Measurements from ENCODE around the gene POP4. TPM values are rescaled to one million over a fixed set of nuclear protein-coding genes. Genes with fewer than 3 reads are reported as not detected.

POP4 gene
- total and polyA plus RNA-seq, 2 of the 8 experiments (the other 6 are each of a cell fraction or from before 2014, with no cell fraction given), result 29.1 to 41.5 TPM

DNA sequence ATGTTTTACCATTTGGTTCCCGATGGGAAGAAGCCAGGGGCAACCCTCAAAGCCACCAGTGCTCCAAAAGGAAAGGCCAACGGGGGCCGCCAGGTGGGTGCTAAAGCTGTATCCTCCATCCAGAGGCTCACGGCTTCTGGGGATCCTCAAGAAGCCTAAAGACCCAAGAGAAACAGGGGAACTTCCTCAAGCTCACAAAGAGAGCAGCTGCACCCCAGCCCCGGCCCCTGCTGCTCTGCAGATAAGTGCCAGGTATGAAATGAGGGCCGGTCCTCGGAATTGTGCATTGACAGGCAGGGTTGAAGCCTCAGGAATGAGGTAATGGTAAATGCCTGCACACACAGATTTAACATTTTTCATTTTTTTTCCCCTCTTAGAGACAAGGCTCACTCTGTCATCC lies 8.0 kb upstream of the POP4 start:
- no peak overlapping the region for H2AK5ac ChIP-seq (ENCODE audit: low read depth, low read length)
- H2BK20ac ChIP-seq (ENCODE audit: low read length), result no peak overlapping the region
- no peaks in the 10 kb centered on the region for H3K9me3 ChIP-seq (ENCODE audit: insufficient read depth in 2 of 2, low read depth in 1 of 2, low read length in 1 of 2)
- DNase-seq (ENCODE audit: low read depth in 1 of 2, low spot score in 2 of 2) (no peak), FAIRE-seq (no peak)
- no peak overlapping the region for H3K56ac ChIP-seq (replicated peaks; ENCODE audit: insufficient read length, low read depth, low read length)
- no peaks in the 10 kb centered on the region for H3K79me2 ChIP-seq (ENCODE audit: control insufficient read depth in 1 of 2, insufficient read depth in 2 of 2, low read length in 2 of 2)
- H3K4ac ChIP-seq (replicated peaks; ENCODE audit: insufficient read length, low read depth, low read length), result no peak overlapping the region
- no peak overlapping the region for H2BK5ac ChIP-seq (ENCODE audit: low read depth, low read length)
- H4K5ac ChIP-seq (ENCODE audit: insufficient read length, low read depth, low read length), result no peak overlapping the region
- H3K18ac ChIP-seq (ENCODE audit: extremely low read depth, low read length), result no peak overlapping the region
- no peak overlapping the region for H3K14ac ChIP-seq (ENCODE audit: insufficient read length)
- 0 out of 2 replicates have a peak overlapping the region, but pooled peaks have one; percentile 39 for H2BK12ac ChIP-seq (ENCODE audit: low read depth, low read length)
- no peak overlapping the region for H3K27ac ChIP-seq (ENCODE audit: low read depth, low read length)
- no peak overlapping the region for H3K4me2 ChIP-seq (ENCODE audit: insufficient read depth in 1 of 2, low read depth in 2 of 2, low read length in 2 of 2)
- peaks cover 0 to 2% (median 0%) of the 10 kb centered on the region in 4 experiments; a peak in 3 of 7 replicates for H3K27me3 ChIP-seq (replicated peaks in 1 of 4; ENCODE audit: control insufficient read depth in 3 of 4, extremely low read depth in 1 of 4, insufficient read depth in 3 of 4, low read length in 3 of 4)
- 0 out of 2 replicates have a peak, but pooled peaks cover 1% of the 10 kb centered on the region for H3K23me2 ChIP-seq (ENCODE audit: low read depth, low read length)
- WGBS, 2 experiments (ENCODE audit: extremely low coverage in 1 of 2, insufficient coverage in 1 of 2, insufficient read length in 1 of 2, insufficient replicate concordance in 2 of 2, low coverage in 1 of 2, low lambda C conversion rate in 2 of 2, missing lambda C conversion rate in 1 of 2), result 91% methylated on average over 7 of the region's 7 CpGs; no CpG with 5 or more reads in 1 of the 2 experiments
- H3K23ac ChIP-seq (ENCODE audit: insufficient read length), result no peak overlapping the region
- H4K20me1 ChIP-seq (replicated peaks in 1 of 2; ENCODE audit: control insufficient read depth in 1 of 2, insufficient read depth in 2 of 2, low read length in 2 of 2), result no peaks in the 10 kb centered on the region
- H2BK120ac ChIP-seq (replicated peaks; ENCODE audit: low read depth, low read length), result no peak overlapping the region
- no peaks in the 10 kb centered on the region for H3K36me3 ChIP-seq (ENCODE audit: control insufficient read depth in 2 of 4, insufficient read depth in 4 of 4, low read length in 3 of 4)
- no peak overlapping the region for H3K4me3 ChIP-seq (ENCODE audit: extremely low read depth in 1 of 4, insufficient read depth in 2 of 4, low read depth in 3 of 4, low read length in 4 of 4)
- H3K9ac ChIP-seq (replicated peaks in 1 of 4; ENCODE audit: extremely low read depth in 1 of 4, low read depth in 3 of 4, low read length in 3 of 4), result no peak overlapping the region
- peaks cover 3 to 15% (median 13%) of the 10 kb centered on the region in 4 experiments; a peak in 6 of 7 replicates for H3K4me1 ChIP-seq (replicated peaks in 1 of 4; ENCODE audit: control insufficient read depth in 3 of 4, insufficient read depth in 4 of 4, low read length in 3 of 4)
- no peaks in the 10 kb centered on the region for H3K79me1 ChIP-seq (ENCODE audit: low read depth, low read length)
- no peak overlapping the region for H4K91ac ChIP-seq (replicated peaks; ENCODE audit: insufficient read length, low read length)
- ChIA-PET CTCF (ENCODE audit: partially characterized antibody) (interaction anchor here (0.7 to 7.1 kb wide), 13 partner anchors 10 to 478 kb away, joined by 3 to 42 read pairs (median 4); no protein-coding TSS in a partner anchor), POLR2A (ENCODE audit: partially characterized antibody) (interaction anchor here (1.1 kb wide), 1 partner anchor 8 kb away, joined by 3 read pairs; the partner anchor contains the start of gene POP4)
- H2AFZ ChIP-seq (ENCODE audit: low read length), result no peak overlapping the region
- no peak overlapping the region for H4K8ac ChIP-seq (ENCODE audit: extremely low read depth, insufficient read depth, low read length)
- H2BK15ac ChIP-seq (ENCODE audit: low read length), result no peak overlapping the region
- TF ChIP-seq JUND (IDR thresholded peaks at IDR 0.05; ENCODE audit: low read length), result no peak
- no peak for TF ChIP-seq BRCA1 (IDR thresholded peaks at IDR 0.05; ENCODE audit: low read depth, low read length)
- TF ChIP-seq TBP (IDR thresholded peaks at IDR 0.05; ENCODE audit: low read depth, low read length), result no peak
- no peak for TF ChIP-seq CHD1 (IDR thresholded peaks at IDR 0.05; ENCODE audit: low read depth, low read length)
- no peak for TF ChIP-seq ASH2L (IDR thresholded peaks at IDR 0.05; ENCODE audit: low read length)
- TF ChIP-seq, protein P1, sequence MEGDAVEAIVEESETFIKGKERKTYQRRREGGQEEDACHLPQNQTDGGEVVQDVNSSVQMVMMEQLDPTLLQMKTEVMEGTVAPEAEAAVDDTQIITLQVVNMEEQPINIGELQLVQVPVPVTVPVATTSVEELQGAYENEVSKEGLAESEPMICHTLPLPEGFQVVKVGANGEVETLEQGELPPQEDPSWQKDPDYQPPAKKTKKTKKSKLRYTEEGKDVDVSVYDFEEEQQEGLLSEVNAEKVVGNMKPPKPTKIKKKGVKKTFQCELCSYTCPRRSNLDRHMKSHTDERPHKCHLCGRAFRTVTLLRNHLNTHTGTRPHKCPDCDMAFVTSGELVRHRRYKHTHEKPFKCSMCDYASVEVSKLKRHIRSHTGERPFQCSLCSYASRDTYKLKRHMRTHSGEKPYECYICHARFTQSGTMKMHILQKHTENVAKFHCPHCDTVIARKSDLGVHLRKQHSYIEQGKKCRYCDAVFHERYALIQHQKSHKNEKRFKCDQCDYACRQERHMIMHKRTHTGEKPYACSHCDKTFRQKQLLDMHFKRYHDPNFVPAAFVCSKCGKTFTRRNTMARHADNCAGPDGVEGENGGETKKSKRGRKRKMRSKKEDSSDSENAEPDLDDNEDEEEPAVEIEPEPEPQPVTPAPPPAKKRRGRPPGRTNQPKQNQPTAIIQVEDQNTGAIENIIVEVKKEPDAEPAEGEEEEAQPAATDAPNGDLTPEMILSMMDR (IDR thresholded peaks at IDR 0.05; ENCODE audit: control extremely low read depth in 1 of 3, insufficient read depth in 1 of 3, low read depth in 1 of 3, low read length in 3 of 3), result no peak
- TF ChIP-seq CTBP2 (IDR thresholded peaks at IDR 0.05; ENCODE audit: borderline replicate concordance, insufficient read depth, insufficient read length, low read length), result no peak
- TF ChIP-seq SAP30 (IDR thresholded peaks at IDR 0.05; ENCODE audit: insufficient read depth, insufficient replicate concordance, low read length), result no peak
- no peak for TF ChIP-seq HDAC2 (IDR thresholded peaks at IDR 0.05; ENCODE audit: borderline replicate concordance in 1 of 2, low read depth in 2 of 2, low read length in 2 of 2)
- no peak for TF ChIP-seq HDAC6 (IDR thresholded peaks at IDR 0.05; ENCODE audit: low read depth, low read length)
- TF ChIP-seq, protein P2, sequence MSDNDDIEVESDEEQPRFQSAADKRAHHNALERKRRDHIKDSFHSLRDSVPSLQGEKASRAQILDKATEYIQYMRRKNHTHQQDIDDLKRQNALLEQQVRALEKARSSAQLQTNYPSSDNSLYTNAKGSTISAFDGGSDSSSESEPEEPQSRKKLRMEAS (IDR thresholded peaks at IDR 0.05), result no peak
